A549 treated with AZD9567 at 1 μM for 4 hours (cell line): ENCODE measurements around the gene POU4F1. TPM values are rescaled to one million over a fixed set of nuclear protein-coding genes. Genes with fewer than 3 reads are reported as not detected.

Source experiments
- total RNA-seq: library from RNA; stranded (reverse); fragments of 200-300 nt; extraction: Qiagen RNA extraction; gene quantifications from 5 replicates; pipeline ENCODE4 v1.2.3, GENCODE V29; 2022; ENCODE audit not compliant: insufficient read depth

The POU4F1 gene, protein sequence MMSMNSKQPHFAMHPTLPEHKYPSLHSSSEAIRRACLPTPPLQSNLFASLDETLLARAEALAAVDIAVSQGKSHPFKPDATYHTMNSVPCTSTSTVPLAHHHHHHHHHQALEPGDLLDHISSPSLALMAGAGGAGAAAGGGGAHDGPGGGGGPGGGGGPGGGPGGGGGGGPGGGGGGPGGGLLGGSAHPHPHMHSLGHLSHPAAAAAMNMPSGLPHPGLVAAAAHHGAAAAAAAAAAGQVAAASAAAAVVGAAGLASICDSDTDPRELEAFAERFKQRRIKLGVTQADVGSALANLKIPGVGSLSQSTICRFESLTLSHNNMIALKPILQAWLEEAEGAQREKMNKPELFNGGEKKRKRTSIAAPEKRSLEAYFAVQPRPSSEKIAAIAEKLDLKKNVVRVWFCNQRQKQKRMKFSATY
- 0.56 to 1.1 TPM (median 0.77 TPM) in 5 replicates for total RNA-seq

DNA sequence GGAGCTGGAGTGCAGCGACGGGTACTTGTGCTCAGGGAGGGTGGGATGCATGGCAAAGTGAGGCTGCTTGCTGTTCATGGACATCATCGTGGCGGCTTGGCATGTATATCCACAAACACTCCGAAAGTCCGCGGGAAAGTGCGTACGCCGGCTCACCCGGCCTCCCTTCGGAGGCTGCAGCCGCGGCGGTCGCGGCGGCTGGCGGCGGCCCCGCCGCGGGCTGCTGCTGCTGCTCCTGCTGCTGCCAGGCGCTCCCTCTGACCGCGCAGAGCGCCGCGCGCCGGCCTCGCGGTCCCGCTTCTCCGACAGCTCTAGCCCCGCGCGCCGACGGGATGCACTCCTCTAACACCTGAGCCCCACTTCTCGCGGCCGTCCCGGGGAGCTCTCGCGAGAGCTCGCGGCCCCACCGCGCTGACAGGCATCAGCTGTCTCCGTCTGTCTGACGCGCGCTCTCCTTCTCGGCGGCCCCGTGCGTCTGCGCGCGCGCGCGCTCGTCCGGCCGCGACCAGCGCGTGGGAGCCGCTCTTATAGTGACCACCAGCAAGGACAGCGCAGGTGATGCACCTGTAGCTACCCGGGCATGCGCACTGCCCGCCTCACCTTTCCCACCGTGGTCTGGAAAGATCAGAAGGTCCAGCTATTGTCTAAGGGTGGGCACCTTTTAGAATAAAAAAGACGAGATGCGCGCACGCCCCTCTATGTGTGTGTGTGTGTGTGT is at the start of gene POU4F1:
Gene POU4F1 (minus strand): TSS at position 313 of the 718 bp plus-strand sequence. CDS start 226 bp downstream, at position 87.

Other genes starting within 250 kb of the POU4F1 start
- gene OBI1, start 55.6 kb upstream of the POU4F1 start, total RNA-seq, result 8.9 to 10.5 TPM (median 9.1 TPM) in 5 replicates